Measurements from ENCODE around the gene TMEM123.

DNA sequence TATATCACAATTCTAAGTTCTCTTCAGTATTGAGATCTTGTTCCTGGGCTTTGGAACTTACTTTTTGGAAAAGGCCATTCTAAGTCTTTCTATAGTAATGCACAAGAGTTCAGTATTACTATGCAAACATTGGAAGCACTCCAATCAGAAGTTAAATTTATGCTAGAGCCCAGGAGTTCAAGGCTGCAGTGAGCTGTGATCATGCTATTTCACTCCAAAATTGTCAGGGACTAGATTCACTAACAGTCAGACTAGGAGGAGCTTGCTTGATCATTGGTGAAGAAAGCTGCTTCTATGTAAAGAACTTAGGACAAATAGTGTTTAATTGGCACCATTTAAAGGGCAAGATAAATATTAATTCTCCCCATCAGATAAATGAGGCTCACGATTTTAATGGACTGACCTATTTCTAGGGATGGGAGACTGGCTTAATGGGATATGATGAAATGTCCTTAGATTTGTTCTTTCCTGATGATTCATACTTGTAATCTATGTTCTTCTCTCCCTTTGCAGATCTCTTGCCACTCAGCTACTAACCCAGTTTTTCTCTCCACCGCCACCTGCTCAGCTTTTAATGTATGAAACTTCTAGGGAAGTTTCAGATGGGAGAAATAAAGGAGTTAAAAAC is 32.6 kb upstream of the TMEM123 start:
- TF ChIP-seq, protein P1, sequence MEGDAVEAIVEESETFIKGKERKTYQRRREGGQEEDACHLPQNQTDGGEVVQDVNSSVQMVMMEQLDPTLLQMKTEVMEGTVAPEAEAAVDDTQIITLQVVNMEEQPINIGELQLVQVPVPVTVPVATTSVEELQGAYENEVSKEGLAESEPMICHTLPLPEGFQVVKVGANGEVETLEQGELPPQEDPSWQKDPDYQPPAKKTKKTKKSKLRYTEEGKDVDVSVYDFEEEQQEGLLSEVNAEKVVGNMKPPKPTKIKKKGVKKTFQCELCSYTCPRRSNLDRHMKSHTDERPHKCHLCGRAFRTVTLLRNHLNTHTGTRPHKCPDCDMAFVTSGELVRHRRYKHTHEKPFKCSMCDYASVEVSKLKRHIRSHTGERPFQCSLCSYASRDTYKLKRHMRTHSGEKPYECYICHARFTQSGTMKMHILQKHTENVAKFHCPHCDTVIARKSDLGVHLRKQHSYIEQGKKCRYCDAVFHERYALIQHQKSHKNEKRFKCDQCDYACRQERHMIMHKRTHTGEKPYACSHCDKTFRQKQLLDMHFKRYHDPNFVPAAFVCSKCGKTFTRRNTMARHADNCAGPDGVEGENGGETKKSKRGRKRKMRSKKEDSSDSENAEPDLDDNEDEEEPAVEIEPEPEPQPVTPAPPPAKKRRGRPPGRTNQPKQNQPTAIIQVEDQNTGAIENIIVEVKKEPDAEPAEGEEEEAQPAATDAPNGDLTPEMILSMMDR (CRISPR knock-in tag; IDR thresholded peaks at IDR 0.05) = no peak
- TF ChIP-seq SP1 (IDR thresholded peaks at IDR 0.05) (no peak), SP1 (CRISPR knock-in tag; IDR thresholded peaks at IDR 0.05) (no peak), ATF5 (CRISPR knock-in tag; IDR thresholded peaks at IDR 0.05; ENCODE audit: low read depth) (no peak), XBP1 (CRISPR knock-in tag; IDR thresholded peaks at IDR 0.05) (no peak), EP300 (IDR thresholded peaks at IDR 0.05; ENCODE audit: low read depth in 2 of 2, low read length in 2 of 2) (peak in 1 of 2 experiments; percentile 38; a peak in 1 of 4 replicates), EP300 (CRISPR knock-in tag; IDR thresholded peaks at IDR 0.05; ENCODE audit: borderline replicate concordance) (no peak), ZBTB33 (CRISPR knock-in tag; IDR thresholded peaks at IDR 0.05) (no peak), CC2D1A (CRISPR knock-in tag; IDR thresholded peaks at IDR 0.05) (0 out of 2 replicates have a peak, but pooled peaks have one; percentile 12), POLR2AphosphoS2 (IDR thresholded peaks at IDR 0.05; ENCODE audit: low read depth, low read length) (no peak), XRCC5 (optimal IDR thresholded peaks at IDR 0.05; ENCODE audit: low read length) (no peak), MAFF (IDR thresholded peaks at IDR 0.05; ENCODE audit: low read depth, low read length) (no peak), GABPA (IDR thresholded peaks at IDR 0.05; ENCODE audit: low read depth, low read length) (no peak), GABPA (CRISPR knock-in tag; IDR thresholded peaks at IDR 0.05; ENCODE audit: low read depth) (no peak), ZKSCAN1 (IDR thresholded peaks at IDR 0.05; ENCODE audit: low read length) (no peak)
- TF ChIP-seq, protein P2, sequence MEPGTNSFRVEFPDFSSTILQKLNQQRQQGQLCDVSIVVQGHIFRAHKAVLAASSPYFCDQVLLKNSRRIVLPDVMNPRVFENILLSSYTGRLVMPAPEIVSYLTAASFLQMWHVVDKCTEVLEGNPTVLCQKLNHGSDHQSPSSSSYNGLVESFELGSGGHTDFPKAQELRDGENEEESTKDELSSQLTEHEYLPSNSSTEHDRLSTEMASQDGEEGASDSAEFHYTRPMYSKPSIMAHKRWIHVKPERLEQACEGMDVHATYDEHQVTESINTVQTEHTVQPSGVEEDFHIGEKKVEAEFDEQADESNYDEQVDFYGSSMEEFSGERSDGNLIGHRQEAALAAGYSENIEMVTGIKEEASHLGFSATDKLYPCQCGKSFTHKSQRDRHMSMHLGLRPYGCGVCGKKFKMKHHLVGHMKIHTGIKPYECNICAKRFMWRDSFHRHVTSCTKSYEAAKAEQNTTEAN (CRISPR knock-in tag; conservative IDR thresholded peaks at IDR 0.05) = no peak

Measured in HepG2 (cell line).